ENCODE data around the gene CORO6. TPM values are rescaled to one million over a fixed set of nuclear protein-coding genes. Genes with fewer than 3 reads are reported as not detected.

The CORO6 gene
- total and polyA plus RNA-seq, 2 of the 4 experiments (the other 2 are of a cell fraction): 3.4 to 7.6 TPM

DNA sequence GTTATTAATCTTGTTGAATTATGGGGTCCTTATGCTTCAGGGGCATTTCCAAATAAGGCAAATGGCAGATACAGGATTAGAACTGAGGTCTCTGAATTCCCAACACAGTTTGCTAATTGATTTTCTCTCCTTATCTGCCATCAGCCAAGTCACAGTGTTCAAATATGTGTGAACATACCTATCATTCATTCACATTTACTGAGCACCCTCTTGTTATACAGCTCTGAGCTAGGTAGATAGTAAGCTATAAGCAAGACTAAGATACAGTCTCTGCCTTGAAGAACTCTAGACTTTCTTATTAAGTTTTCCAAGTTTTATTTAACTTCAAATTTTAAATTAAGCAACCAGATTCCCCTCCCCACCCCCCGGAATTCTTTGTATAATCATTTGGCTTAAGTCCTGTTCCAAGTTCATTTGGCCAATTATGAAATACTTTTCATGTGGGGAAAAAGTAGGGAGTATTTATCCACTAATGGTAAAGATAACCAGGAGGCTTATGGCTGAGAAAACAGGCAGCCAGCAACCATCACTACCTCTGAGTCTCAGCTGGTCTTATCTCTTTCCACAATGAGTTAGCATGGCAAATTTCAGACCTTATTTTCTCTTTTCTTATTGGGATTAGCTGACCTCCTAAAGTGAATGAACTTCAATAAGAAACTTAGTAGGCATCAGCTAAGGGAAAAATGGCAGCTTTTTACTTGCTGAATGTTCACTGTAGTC is 31.4 kb upstream of the CORO6 start:
- Histone ChIP-seq H3K4ac (ENCODE audit: low read depth, low read length) (no peak overlapping the region), H4K8ac (ENCODE audit: low read depth in 2 of 2, low read length in 2 of 2) (no peak overlapping the region), H2AK5ac (ENCODE audit: low read depth, low read length) (no peak overlapping the region), H3K23ac (ENCODE audit: low read depth, low read length) (no peak overlapping the region), H2BK5ac (ENCODE audit: low read depth, low read length, poor library complexity, severe bottlenecking) (no peak overlapping the region), H3K56ac (ENCODE audit: extremely low read depth, insufficient read depth, low read length) (no peak overlapping the region), H2AK9ac (replicated peaks; ENCODE audit: low read depth, low read length, poor library complexity) (no peak overlapping the region), H3K4me2 (ENCODE audit: low read depth, low read length) (no peak overlapping the region), H2AFZ (replicated peaks; ENCODE audit: low read length, poor library complexity) (no peak overlapping the region), H4K91ac (ENCODE audit: insufficient read depth, low read depth, low read length) (no peak overlapping the region), H3K4me1 (ENCODE audit: control insufficient read depth, insufficient read depth, low read length) (peaks cover 4% of the 10 kb centered on the region; the same call in 1 of the 2 replicates), H3K36me3 (ENCODE audit: control insufficient read depth, insufficient read depth, low read length) (peaks cover 7% of the 10 kb centered on the region), H3K14ac (replicated peaks; ENCODE audit: low read depth, low read length) (no peak overlapping the region), H4K5ac (ENCODE audit: low read depth, low read length) (no peak overlapping the region), H2BK120ac (ENCODE audit: low read depth, low read length) (no peak overlapping the region), H3K27me3 (ENCODE audit: control insufficient read depth, insufficient read depth, low read length) (no peaks in the 10 kb centered on the region), H3K9me1 (ENCODE audit: insufficient read depth, low read length) (peaks cover 4% of the 10 kb centered on the region), H2BK20ac (ENCODE audit: low read depth, low read length) (no peak overlapping the region), H4K20me1 (ENCODE audit: insufficient read depth, low read length) (no peaks in the 10 kb centered on the region), H3K9ac (ENCODE audit: low read depth, low read length) (no peak overlapping the region), H3K4me3 (ENCODE audit: insufficient read depth, low read depth, low read length) (no peak overlapping the region), H3K79me1 (ENCODE audit: low read depth in 1 of 2, low read length in 2 of 2) (no peaks in the 10 kb centered on the region; a peak in 2 of 4 replicates), H3K27ac (ENCODE audit: insufficient read depth, low read length) (no peak overlapping the region), H3K9me3 (ENCODE audit: control insufficient read depth, insufficient read depth, low read length) (no peaks in the 10 kb centered on the region), H2BK15ac (ENCODE audit: low read depth, low read length) (no peak overlapping the region), H3K18ac (ENCODE audit: low read depth, low read length) (no peak overlapping the region)
- ATAC-seq (ENCODE audit: low read depth): peak; percentile 32
- no CpG with 5 or more reads among the region's 1 CpG for WGBS, 2 experiments (ENCODE audit: extremely low coverage in 2 of 2, insufficient read length in 1 of 2)
- dilution Hi-C loops (cut with HindIII; ENCODE audit: low sequenced_read_pairs, unreplicated experiment): no loop called here
- BruUV-seq (replicated peaks): no TSS peak
- ChIA-PET POLR2A (ENCODE audit: unreplicated experiment) (interaction anchor here (0.6 kb wide), 1 partner anchor 125 kb away, joined by 3 read pairs; no protein-coding TSS in a partner anchor), CTCF (interaction anchor here (0.6 to 2.0 kb wide), 3 partner anchors 9 to 121 kb away, joined by 3 to 8 read pairs (median 3); no protein-coding TSS in a partner anchor)
- intact Hi-C loops (cut with micrococcal nuclease): no loop called here
- in situ Hi-C loops (cut with MboI; ENCODE audit: low sequenced_read_pairs): no loop called here
- TF ChIP-seq BHLHE40 (IDR thresholded peaks at IDR 0.05; ENCODE audit: low read depth, low read length): no peak
- no peak for TF ChIP-seq MAZ (IDR thresholded peaks at IDR 0.05; ENCODE audit: borderline replicate concordance, low read depth, low read length)
- TF ChIP-seq, protein P1, sequence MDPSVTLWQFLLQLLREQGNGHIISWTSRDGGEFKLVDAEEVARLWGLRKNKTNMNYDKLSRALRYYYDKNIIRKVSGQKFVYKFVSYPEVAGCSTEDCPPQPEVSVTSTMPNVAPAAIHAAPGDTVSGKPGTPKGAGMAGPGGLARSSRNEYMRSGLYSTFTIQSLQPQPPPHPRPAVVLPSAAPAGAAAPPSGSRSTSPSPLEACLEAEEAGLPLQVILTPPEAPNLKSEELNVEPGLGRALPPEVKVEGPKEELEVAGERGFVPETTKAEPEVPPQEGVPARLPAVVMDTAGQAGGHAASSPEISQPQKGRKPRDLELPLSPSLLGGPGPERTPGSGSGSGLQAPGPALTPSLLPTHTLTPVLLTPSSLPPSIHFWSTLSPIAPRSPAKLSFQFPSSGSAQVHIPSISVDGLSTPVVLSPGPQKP (IDR thresholded peaks at IDR 0.05; ENCODE audit: borderline replicate concordance, low read depth, low read length): no peak
- no peak for TF ChIP-seq POLR2A (IDR thresholded peaks at IDR 0.05; ENCODE audit: low read depth, low read length)
- no peak for TF ChIP-seq FOS (IDR thresholded peaks at IDR 0.05; ENCODE audit: low read depth, low read length)
- TF ChIP-seq, protein P2, sequence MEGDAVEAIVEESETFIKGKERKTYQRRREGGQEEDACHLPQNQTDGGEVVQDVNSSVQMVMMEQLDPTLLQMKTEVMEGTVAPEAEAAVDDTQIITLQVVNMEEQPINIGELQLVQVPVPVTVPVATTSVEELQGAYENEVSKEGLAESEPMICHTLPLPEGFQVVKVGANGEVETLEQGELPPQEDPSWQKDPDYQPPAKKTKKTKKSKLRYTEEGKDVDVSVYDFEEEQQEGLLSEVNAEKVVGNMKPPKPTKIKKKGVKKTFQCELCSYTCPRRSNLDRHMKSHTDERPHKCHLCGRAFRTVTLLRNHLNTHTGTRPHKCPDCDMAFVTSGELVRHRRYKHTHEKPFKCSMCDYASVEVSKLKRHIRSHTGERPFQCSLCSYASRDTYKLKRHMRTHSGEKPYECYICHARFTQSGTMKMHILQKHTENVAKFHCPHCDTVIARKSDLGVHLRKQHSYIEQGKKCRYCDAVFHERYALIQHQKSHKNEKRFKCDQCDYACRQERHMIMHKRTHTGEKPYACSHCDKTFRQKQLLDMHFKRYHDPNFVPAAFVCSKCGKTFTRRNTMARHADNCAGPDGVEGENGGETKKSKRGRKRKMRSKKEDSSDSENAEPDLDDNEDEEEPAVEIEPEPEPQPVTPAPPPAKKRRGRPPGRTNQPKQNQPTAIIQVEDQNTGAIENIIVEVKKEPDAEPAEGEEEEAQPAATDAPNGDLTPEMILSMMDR (conservative IDR thresholded peaks at IDR 0.05; ENCODE audit: low read depth, low read length): no peak
- no peak for TF ChIP-seq NFE2L2 (IDR thresholded peaks at IDR 0.05; ENCODE audit: low read depth, low read length)
- TF ChIP-seq, protein P3, sequence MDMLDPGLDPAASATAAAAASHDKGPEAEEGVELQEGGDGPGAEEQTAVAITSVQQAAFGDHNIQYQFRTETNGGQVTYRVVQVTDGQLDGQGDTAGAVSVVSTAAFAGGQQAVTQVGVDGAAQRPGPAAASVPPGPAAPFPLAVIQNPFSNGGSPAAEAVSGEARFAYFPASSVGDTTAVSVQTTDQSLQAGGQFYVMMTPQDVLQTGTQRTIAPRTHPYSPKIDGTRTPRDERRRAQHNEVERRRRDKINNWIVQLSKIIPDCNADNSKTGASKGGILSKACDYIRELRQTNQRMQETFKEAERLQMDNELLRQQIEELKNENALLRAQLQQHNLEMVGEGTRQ (IDR thresholded peaks at IDR 0.05; ENCODE audit: low read depth, low read length): no peak
- no peak for TF ChIP-seq SMC3 (IDR thresholded peaks at IDR 0.05; ENCODE audit: low read depth, low read length)
- no peak for TF ChIP-seq RFX5 (IDR thresholded peaks at IDR 0.05; ENCODE audit: low read depth, low read length)
- no peak for TF ChIP-seq MXI1 (IDR thresholded peaks at IDR 0.05; ENCODE audit: borderline replicate concordance, low read depth, low read length)
- TF ChIP-seq RAD21 (IDR thresholded peaks at IDR 0.05; ENCODE audit: low read length): no peak
- no peak for TF ChIP-seq CHD1 (IDR thresholded peaks at IDR 0.05; ENCODE audit: low read depth, low read length)
- no peak for DNase-seq
